Heart left ventricle (tissue), 13 donors: ENCODE data around the gene SMIM21.

ENCODE experiments used
- POLR2A ChIP-seq, 2 donors: fragments of 450-650 bp; IDR thresholded peaks; one replicate each; pipeline ENCODE4 v1.6.1; 2017; ENCODE audit warnings: antibody characterized with exemption in 2 of 2, mild to moderate bottlenecking in 2 of 2, moderate library complexity in 2 of 2
- TF ChIP-seq, protein P1 (sequence below), 12 donors: fragments of 200-600 bp; sonication (generic) in 4 of 12; IDR thresholded peaks; one replicate each; pipeline versions ENCODE4 v1.5.0 to v1.8.0; 2018 to 2022; ENCODE audit warnings: antibody characterized with exemption in 12 of 12, mild to moderate bottlenecking in 5 of 12
- donor health status: ischemic (EF 13 %, LVEDD 7.1; RV severe dilation, severe dysfunction).
- donor health status: DM: no; HTN: yes; CAD: no.
- donor health status: DM: no; HTN: no; CAD: no.
- donor health status: ischemic (EF 25% LVEDD 6.9; RV normal size, moderate dysfunction).
- donor health status: ischemic (EF 25% LVEDD 5.7; RV mildly dilated, moderate dysfunction).
- donor health status: ischemic (EF 35%, LVEDD 5.7; RV mildly dilated, moderate dysfunction).
- donor health status: nonischemic (EF 11% LVEDD 7.7; RV severe dilation, severe dysfunction).
- donor health status: DM: yes; HTN: yes; CAD: no.
- donor health status: PGD.
- donor health status: ischemic (EF 29% LVEDD 5.4; RV normal size, mild dysfunction).
- donor health status: nonischemic (EF 23%, LVEDD 6.1; RV moderate dilation, normal function).

DNA sequence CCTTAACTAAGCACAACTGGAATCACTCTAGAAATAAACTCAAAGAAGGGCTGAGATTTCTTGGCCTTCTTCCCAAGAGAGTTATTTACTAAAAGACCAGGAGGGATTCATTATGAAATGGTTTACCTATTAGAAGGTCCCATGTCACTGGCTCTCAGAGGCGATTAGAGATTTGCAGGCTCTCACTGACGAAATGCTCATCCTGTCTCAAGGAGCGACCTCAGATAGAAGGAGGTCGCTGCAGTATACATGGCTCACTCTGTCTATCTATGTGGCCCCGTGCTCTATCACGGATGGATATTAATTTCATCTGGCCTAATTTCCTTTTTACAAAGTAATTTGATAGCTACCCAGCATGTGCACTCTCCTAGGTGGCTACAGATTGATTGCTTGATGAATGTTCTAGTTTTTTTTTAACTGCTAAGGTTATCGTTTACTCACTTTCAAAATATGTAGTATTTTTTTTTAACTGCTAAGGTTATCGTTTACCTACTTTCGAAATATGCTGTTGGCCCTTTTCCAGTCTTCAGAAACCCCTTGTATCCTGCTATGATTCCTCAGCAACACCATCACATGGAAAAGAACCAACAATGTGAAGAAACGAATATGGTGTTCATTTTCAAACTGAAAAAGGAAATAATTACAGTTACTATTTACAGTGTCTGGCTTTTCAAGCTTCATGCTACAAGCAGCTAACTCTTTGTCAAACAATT, 9.1 kb downstream of the SMIM21 start:
- TF ChIP-seq, protein P1, sequence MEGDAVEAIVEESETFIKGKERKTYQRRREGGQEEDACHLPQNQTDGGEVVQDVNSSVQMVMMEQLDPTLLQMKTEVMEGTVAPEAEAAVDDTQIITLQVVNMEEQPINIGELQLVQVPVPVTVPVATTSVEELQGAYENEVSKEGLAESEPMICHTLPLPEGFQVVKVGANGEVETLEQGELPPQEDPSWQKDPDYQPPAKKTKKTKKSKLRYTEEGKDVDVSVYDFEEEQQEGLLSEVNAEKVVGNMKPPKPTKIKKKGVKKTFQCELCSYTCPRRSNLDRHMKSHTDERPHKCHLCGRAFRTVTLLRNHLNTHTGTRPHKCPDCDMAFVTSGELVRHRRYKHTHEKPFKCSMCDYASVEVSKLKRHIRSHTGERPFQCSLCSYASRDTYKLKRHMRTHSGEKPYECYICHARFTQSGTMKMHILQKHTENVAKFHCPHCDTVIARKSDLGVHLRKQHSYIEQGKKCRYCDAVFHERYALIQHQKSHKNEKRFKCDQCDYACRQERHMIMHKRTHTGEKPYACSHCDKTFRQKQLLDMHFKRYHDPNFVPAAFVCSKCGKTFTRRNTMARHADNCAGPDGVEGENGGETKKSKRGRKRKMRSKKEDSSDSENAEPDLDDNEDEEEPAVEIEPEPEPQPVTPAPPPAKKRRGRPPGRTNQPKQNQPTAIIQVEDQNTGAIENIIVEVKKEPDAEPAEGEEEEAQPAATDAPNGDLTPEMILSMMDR (IDR thresholded peaks at IDR 0.05): no peak
- no peak for TF ChIP-seq POLR2A (IDR thresholded peaks at IDR 0.05)
